CD4-positive, CD25-positive, alpha-beta regulatory T cell (primary cell): ENCODE data around the gene VIPR2. TPM values are rescaled to one million over a fixed set of nuclear protein-coding genes. Genes with fewer than 3 reads are reported as not detected.

ENCODE experiments used
- ATAC-seq, 2 donors: fragments of 150-1000 bp; cut with Tn5 transposase; one replicate each; pipeline ENCODE4 v1.10.0; 2021; ENCODE audit warnings: low read depth in 2 of 2, moderate number of reproducible peaks in 2 of 2, moderate library complexity in 1 of 2
- DNase-seq, 3 donors: peaks; one replicate each; pipeline versions ENCODE4 v3.0.0 to v3.0.0-alpha.2; 2012 to 2022; ENCODE audit warnings: mixed read lengths in 1 of 3
- H3K27ac ChIP-seq: one replicate; pipeline ENCODE4 v1.7.0; 2013; ENCODE audit warnings: mild to moderate bottlenecking, low read length; ENCODE audit not compliant: insufficient read depth, poor library complexity, severe bottlenecking
- H3K27me3 ChIP-seq: one replicate; pipeline ENCODE4 v1.7.0; 2013; ENCODE audit warnings: low read length; ENCODE audit not compliant: control insufficient read depth, insufficient read depth
- H3K36me3 ChIP-seq: one replicate; pipeline ENCODE4 v1.7.0; 2013; ENCODE audit warnings: mild to moderate bottlenecking, low read length, moderate library complexity; ENCODE audit not compliant: control insufficient read depth, insufficient read depth
- H3K4me1 ChIP-seq: 2 replicates; pipeline ENCODE4 v1.7.0; 2013; ENCODE audit warnings: mild to moderate bottlenecking, low read length; ENCODE audit not compliant: insufficient read depth, control insufficient read depth, poor library complexity, severe bottlenecking
- H3K4me3 ChIP-seq: one replicate; pipeline ENCODE4 v1.7.0; 2013; ENCODE audit warnings: low read depth, mild to moderate bottlenecking, low read length, moderate library complexity
- H3K9me3 ChIP-seq, 2 experiments: 1 replicate in 1 of 2; 2 replicates in 1 of 2; pipeline ENCODE4 v1.7.0; 2013; ENCODE audit warnings: low read length in 2 of 2, mild to moderate bottlenecking in 1 of 2, moderate library complexity in 1 of 2; ENCODE audit not compliant: control insufficient read depth in 2 of 2
- H3K27ac Mint-ChIP-seq, 3 donors: one replicate each; pipeline ENCODE4 v1.8.0; 2020 to 2022; ENCODE audit warnings: mild to moderate bottlenecking in 3 of 3, mixed read lengths in 3 of 3, moderate library complexity in 2 of 3
- H3K27me3 Mint-ChIP-seq: one replicate; pipeline ENCODE4 v1.8.0; 2022; ENCODE audit warnings: mild to moderate bottlenecking, mixed read lengths
- H3K36me3 Mint-ChIP-seq: one replicate; pipeline ENCODE4 v1.8.0; 2020; ENCODE audit warnings: mixed read lengths
- H3K4me1 Mint-ChIP-seq, 4 donors: one replicate each; pipeline ENCODE4 v1.8.0; 2020 to 2022; ENCODE audit warnings: mixed read lengths in 4 of 4, mild to moderate bottlenecking in 1 of 4
- H3K4me3 Mint-ChIP-seq, 4 donors: one replicate each; pipeline ENCODE4 v1.8.0; 2020 to 2022; ENCODE audit warnings: mild to moderate bottlenecking in 4 of 4, mixed read lengths in 4 of 4, moderate library complexity in 3 of 4
- H3K9me3 Mint-ChIP-seq, 7 donors: one replicate each; pipeline ENCODE4 v1.8.0; 2020 to 2022; ENCODE audit warnings: mixed read lengths in 7 of 7, mild to moderate bottlenecking in 3 of 7, moderate library complexity in 2 of 7
- polyA plus RNA-seq, 4 donors: library from polyadenylated mRNA; unstranded; fragments of 300-500 nt; fragmentation: Illumina TruSeq; gene quantifications; one replicate each; pipeline ENCODE4 v1.2.3, GENCODE V29; 2021
- total RNA-seq: library from RNA; stranded (reverse); gene quantifications from one replicate; pipeline ENCODE4 v1.2.3, GENCODE V29; 2022

VIPR2 gene
- total and polyA plus RNA-seq, 5 donors from 2014 or later: not detected

GRCh38 chr7:159142199-159142598 lies 2.5 kb downstream of the VIPR2 start:
- H3K4me1 Mint-ChIP-seq: peaks cover 0 to 13% (median 1%) of the 10 kb centered on the region in 4 donors
- Histone ChIP-seq H3K27me3 (peaks cover 26% of the 10 kb centered on the region), H3K36me3 (no peaks in the 10 kb centered on the region), H3K4me1 (peaks cover 7% of the 10 kb centered on the region), H3K27ac (no peak overlapping the region), H3K9me3 (no peaks in the 10 kb centered on the region), H3K4me3 (no peak overlapping the region)
- no peak overlapping the region for H3K4me3 Mint-ChIP-seq
- peaks cover 0 to 3% (median 0%) of the 10 kb centered on the region in 7 donors for H3K9me3 Mint-ChIP-seq
- H3K27ac Mint-ChIP-seq: no peak overlapping the region
- peaks cover 34% of the 10 kb centered on the region for H3K27me3 Mint-ChIP-seq
- no peaks in the 10 kb centered on the region for H3K36me3 Mint-ChIP-seq
- no peak for DNase-seq
- ATAC-seq: no peak

GRCh38 chr7:159141660-159142059 lies 3.0 kb downstream of the VIPR2 start:
- ATAC-seq: no peak
- H3K27me3 Mint-ChIP-seq: peaks cover 34% of the 10 kb centered on the region
- Histone ChIP-seq H3K4me3 (no peak overlapping the region), H3K9me3 (no peaks in the 10 kb centered on the region), H3K36me3 (no peaks in the 10 kb centered on the region), H3K27ac (no peak overlapping the region), H3K27me3 (peaks cover 26% of the 10 kb centered on the region), H3K4me1 (peaks cover 7% of the 10 kb centered on the region)
- peak overlapping the region in 1 of 4 donors; percentile 35 for H3K4me3 Mint-ChIP-seq
- H3K9me3 Mint-ChIP-seq: peaks cover 0 to 3% (median 0%) of the 10 kb centered on the region in 7 donors
- no peaks in the 10 kb centered on the region for H3K36me3 Mint-ChIP-seq
- peaks cover 0 to 13% (median 1%) of the 10 kb centered on the region in 4 donors for H3K4me1 Mint-ChIP-seq
- no peak for DNase-seq
- H3K27ac Mint-ChIP-seq: no peak overlapping the region

DNA sequence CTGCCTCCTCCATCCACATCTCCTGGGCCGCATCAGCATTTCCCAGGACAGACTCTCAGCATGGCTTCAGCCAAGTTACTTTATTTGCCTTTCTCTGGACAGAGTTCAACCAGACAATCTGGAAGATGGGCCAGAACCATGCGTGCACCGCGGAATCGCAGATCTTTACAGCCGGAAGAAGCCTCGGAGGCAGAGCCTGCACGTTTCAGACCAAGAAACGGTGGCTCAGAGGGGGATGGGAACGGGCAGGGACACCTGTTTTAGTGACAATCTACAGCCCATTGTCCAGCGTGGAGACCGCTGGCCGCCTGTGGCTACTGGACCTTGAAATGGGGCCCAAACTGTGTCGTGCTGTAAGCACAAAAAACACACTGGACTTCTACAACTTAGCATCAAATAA lies 3.5 kb downstream of the VIPR2 start:
- H3K4me1 ChIP-seq: peaks cover 7% of the 10 kb centered on the region
- no peaks in the 10 kb centered on the region for H3K36me3 ChIP-seq
- Mint-ChIP-seq H3K4me3 (no peak overlapping the region), H3K27ac (peak overlapping the region in 1 of 3 donors; percentile 57), H3K36me3 (no peaks in the 10 kb centered on the region), H3K9me3 (peaks cover 0 to 3% (median 0%) of the 10 kb centered on the region in 7 donors), H3K27me3 (peaks cover 34% of the 10 kb centered on the region), H3K4me1 (peaks cover 0 to 13% (median 1%) of the 10 kb centered on the region in 4 donors)
- H3K27me3 ChIP-seq: peaks cover 21% of the 10 kb centered on the region
- ATAC-seq (no peak), DNase-seq (no peak)
- H3K9me3 ChIP-seq: no peaks in the 10 kb centered on the region
- no peak overlapping the region for H3K4me3 ChIP-seq
- H3K27ac ChIP-seq: no peak overlapping the region

DNA sequence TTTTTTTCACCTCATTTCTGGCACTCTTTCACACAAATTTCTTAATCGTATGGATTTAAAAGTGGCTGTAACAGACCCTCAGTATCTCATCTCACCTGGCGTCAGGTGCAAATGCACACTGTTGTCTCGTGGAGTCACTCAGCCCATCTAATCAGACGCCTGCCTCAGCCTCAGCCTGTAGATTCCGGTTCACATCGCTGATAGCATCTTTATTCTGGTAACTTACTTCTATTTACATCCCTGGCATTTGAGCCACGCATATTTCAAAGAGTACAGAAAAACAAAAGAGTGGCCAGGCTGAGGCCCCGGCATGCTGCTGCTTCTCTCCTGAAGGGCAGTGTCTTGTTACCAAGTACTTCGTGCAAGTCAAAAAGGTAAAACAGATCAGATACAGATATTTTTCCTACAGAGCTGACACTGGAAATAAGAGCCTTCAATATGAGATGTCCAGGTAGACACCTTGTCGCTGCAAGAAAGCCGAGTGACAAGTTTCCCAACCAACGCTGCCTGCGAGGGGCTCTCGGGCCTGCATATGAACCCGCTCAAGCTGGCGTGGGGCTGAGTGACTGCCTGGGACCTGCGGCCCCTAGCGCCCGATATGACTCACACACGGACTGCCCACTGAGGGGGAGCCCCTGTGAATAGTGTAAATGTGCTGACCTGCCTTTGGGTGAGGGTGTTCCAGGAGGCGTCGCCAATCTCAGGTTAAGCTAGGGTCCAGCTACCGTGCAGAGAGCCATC lies 4.3 kb downstream of the VIPR2 start:
- Histone ChIP-seq H3K27ac (no peak overlapping the region), H3K4me3 (no peak overlapping the region), H3K9me3 (no peaks in the 10 kb centered on the region), H3K36me3 (no peaks in the 10 kb centered on the region), H3K4me1 (peaks cover 7% of the 10 kb centered on the region), H3K27me3 (peaks cover 18% of the 10 kb centered on the region)
- Mint-ChIP-seq H3K4me1 (peaks cover 0 to 12% (median 1%) of the 10 kb centered on the region in 4 donors), H3K27ac (no peak overlapping the region), H3K9me3 (peaks cover 0 to 3% (median 0%) of the 10 kb centered on the region in 7 donors), H3K27me3 (peaks cover 32% of the 10 kb centered on the region), H3K4me3 (no peak overlapping the region), H3K36me3 (no peaks in the 10 kb centered on the region)
- ATAC-seq: no peak
- DNase-seq: no peak

DNA sequence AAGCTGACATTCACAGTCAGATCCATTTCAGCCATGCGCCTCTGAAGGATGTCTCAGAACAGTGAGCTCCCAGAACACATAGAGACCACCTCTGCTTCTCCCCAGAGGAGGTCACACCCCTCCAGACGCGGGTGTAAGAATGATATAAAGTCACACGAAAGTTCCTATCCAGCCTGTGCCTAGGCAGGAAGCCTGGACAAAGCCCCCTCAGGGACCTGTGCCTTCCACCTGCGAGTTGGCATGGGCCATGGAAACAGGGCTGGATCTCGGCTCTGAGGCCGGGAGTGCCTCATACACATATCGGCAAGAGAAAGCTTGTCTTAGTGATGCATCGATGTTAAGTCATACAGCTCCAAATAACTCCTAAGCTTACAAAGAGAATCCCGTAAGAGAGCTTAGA lies 5.0 kb downstream of the VIPR2 start:
- Histone ChIP-seq H3K36me3 (no peaks in the 10 kb centered on the region), H3K27ac (no peak overlapping the region), H3K4me1 (peaks cover 7% of the 10 kb centered on the region), H3K4me3 (no peak overlapping the region), H3K9me3 (no peaks in the 10 kb centered on the region), H3K27me3 (peaks cover 18% of the 10 kb centered on the region)
- no peak overlapping the region for H3K4me3 Mint-ChIP-seq
- H3K27me3 Mint-ChIP-seq: peaks cover 29% of the 10 kb centered on the region
- H3K27ac Mint-ChIP-seq: no peak overlapping the region
- peaks cover 0 to 3% (median 0%) of the 10 kb centered on the region in 7 donors for H3K9me3 Mint-ChIP-seq
- no peak for DNase-seq
- H3K4me1 Mint-ChIP-seq: peaks cover 0 to 9% (median 1%) of the 10 kb centered on the region in 4 donors
- ATAC-seq: no peak
- H3K36me3 Mint-ChIP-seq: no peaks in the 10 kb centered on the region

- Mint-ChIP-seq H3K4me1 (peaks cover 0 to 9% (median 1%) of the 10 kb centered on the region in 4 donors), H3K27me3 (peaks cover 29% of the 10 kb centered on the region), H3K4me3 (no peak overlapping the region), H3K9me3 (peaks cover 0 to 3% (median 0%) of the 10 kb centered on the region in 7 donors), H3K36me3 (no peaks in the 10 kb centered on the region), H3K27ac (no peak overlapping the region)
- H3K27ac ChIP-seq: no peak overlapping the region
- peaks cover 4% of the 10 kb centered on the region for H3K4me1 ChIP-seq
- no peak overlapping the region for H3K4me3 ChIP-seq
- H3K36me3 ChIP-seq: no peaks in the 10 kb centered on the region
- ATAC-seq: no peak
- H3K27me3 ChIP-seq: peaks cover 18% of the 10 kb centered on the region
- no peaks in the 10 kb centered on the region for H3K9me3 ChIP-seq
- DNase-seq: no peak
Observed at GRCh38 chr7:159139202-159139601, 5.5 kb downstream of the VIPR2 start.

- no peak overlapping the region for H3K4me3 Mint-ChIP-seq
- H3K27me3 ChIP-seq: peaks cover 16% of the 10 kb centered on the region
- no peak overlapping the region for H3K27ac Mint-ChIP-seq
Observed at GRCh38 chr7:159138508-159138907, 6.2 kb downstream of the VIPR2 start.

DNA sequence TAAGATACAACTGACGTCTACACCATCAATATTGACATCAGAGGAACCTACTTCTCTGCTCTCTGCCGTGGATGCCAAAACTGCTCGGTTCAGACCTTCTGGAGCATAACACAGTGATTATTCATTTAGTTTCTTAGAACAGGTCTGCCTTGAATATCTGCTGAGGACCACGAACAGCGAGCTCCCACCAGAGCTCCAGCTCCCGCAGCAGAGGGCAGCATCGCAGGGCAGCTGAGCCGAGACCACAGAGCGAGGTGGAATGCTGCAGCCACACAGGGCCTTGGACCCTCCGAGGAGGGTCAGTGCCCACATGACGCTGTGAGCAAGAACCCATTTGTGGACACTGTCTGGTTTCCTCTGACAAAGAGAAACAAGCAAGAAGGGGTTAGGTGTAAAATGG lies 6.8 kb downstream of the VIPR2 start:
- Histone ChIP-seq H3K4me1 (no peaks in the 10 kb centered on the region), H3K9me3 (no peaks in the 10 kb centered on the region), H3K4me3 (no peak overlapping the region), H3K36me3 (no peaks in the 10 kb centered on the region), H3K27ac (no peak overlapping the region), H3K27me3 (peaks cover 10% of the 10 kb centered on the region)
- H3K4me3 Mint-ChIP-seq: no peak overlapping the region
- DNase-seq (no peak), ATAC-seq (no peak)
- H3K27me3 Mint-ChIP-seq: peaks cover 21% of the 10 kb centered on the region
- H3K27ac Mint-ChIP-seq: no peak overlapping the region
- H3K4me1 Mint-ChIP-seq: peaks cover 0 to 2% (median under 1%) of the 10 kb centered on the region in 4 donors
- no peaks in the 10 kb centered on the region for H3K36me3 Mint-ChIP-seq
- peaks cover 0 to 3% (median 0%) of the 10 kb centered on the region in 7 donors for H3K9me3 Mint-ChIP-seq

More at GRCh38 chr7:159138508-159138907, 6.2 kb downstream of the VIPR2 start:
- Histone ChIP-seq H3K4me1 (no peaks in the 10 kb centered on the region), H3K4me3 (no peak overlapping the region), H3K36me3 (no peaks in the 10 kb centered on the region), H3K27ac (no peak overlapping the region), H3K9me3 (no peaks in the 10 kb centered on the region)
- DNase-seq: no peak
- Mint-ChIP-seq H3K27me3 (peaks cover 24% of the 10 kb centered on the region), H3K4me1 (peaks cover 0 to 2% (median 1%) of the 10 kb centered on the region in 4 donors), H3K9me3 (peaks cover 0 to 3% (median 0%) of the 10 kb centered on the region in 7 donors), H3K36me3 (no peaks in the 10 kb centered on the region)
- no peak for ATAC-seq
